RWPE2 (cell line): ENCODE results near the gene ENPP7.
"Not testable (repeated sequence)": the region's sequence is repeated elsewhere in the genome, so short reads cannot be mapped to it uniquely, and the experiment has no call there.

Source experiments
- ATAC-seq: fragments of 200-7000 bp; cut with Tn5 transposase; 3 replicates; pipeline ENCODE4 v1.9.1; 2021; ENCODE audit warnings: low read depth
- DNase-seq: peaks from one replicate; pipeline ENCODE4 v3.0.0-alpha.2; 2020; ENCODE audit warnings: low spot score
- H3K27ac ChIP-seq: fragments of 450-650 bp; 2 replicates; pipeline ENCODE4 v1.5.1; 2017; ENCODE audit warnings: mild to moderate bottlenecking; ENCODE audit not compliant: poor library complexity, severe bottlenecking
- H3K27me3 ChIP-seq: fragments of 250-450 bp; sonication (Bioruptor Pico); 2 replicates; pipeline ENCODE4 v1.5.1; 2021; ENCODE audit warnings: mild to moderate bottlenecking, moderate library complexity; ENCODE audit not compliant: insufficient read depth, poor library complexity, severe bottlenecking
- H3K36me3 ChIP-seq: fragments of 250-450 bp; sonication (Bioruptor Pico); 2 replicates; pipeline ENCODE4 v1.5.1; 2020; ENCODE audit warnings: low read depth, mild to moderate bottlenecking, moderate library complexity
- H3K4me1 ChIP-seq: fragments of 250-450 bp; sonication (Bioruptor Pico); 2 replicates; pipeline ENCODE4 v1.5.1; 2021; ENCODE audit warnings: mild to moderate bottlenecking, moderate library complexity; ENCODE audit not compliant: insufficient read depth, poor library complexity, severe bottlenecking
- H3K4me3 ChIP-seq: fragments of 250-450 bp; sonication (Bioruptor Pico); 2 replicates; pipeline ENCODE4 v1.5.1; 2021; ENCODE audit warnings: mild to moderate bottlenecking, moderate library complexity; ENCODE audit not compliant: severe bottlenecking
- H3K9me3 ChIP-seq: fragments of 250-450 bp; sonication (Bioruptor Pico); 2 replicates; pipeline ENCODE4 v1.5.1; 2021; ENCODE audit warnings: mild to moderate bottlenecking, moderate library complexity; ENCODE audit not compliant: severe bottlenecking
- CTCF ChIP-seq: fragments of 450-650 bp; IDR thresholded peaks from one replicate; pipeline ENCODE4 v1.5.1; 2017; ENCODE audit warnings: mild to moderate bottlenecking, moderate library complexity; ENCODE audit not compliant: poor library complexity, severe bottlenecking

The ENPP7 gene

GRCh38 chr17:79752175-79752574 is 21.4 kb downstream of the ENPP7 start:
- H3K27me3 ChIP-seq, result peaks cover 35% of the 10 kb centered on the region
- DNase-seq, result no peak

GRCh38 chr17:79754370-79754769 is 23.6 kb downstream of the ENPP7 start:
- Histone ChIP-seq H3K9me3 (no peaks in the 10 kb centered on the region), H3K36me3 (no peaks in the 10 kb centered on the region), H3K27me3 (peaks cover 14% of the 10 kb centered on the region), H3K4me3 (no peak overlapping the region), H3K27ac (no peak overlapping the region), H3K4me1 (no peaks in the 10 kb centered on the region)
- no peak for TF ChIP-seq CTCF
- ATAC-seq, result no peak
- no peak for DNase-seq

More at GRCh38 chr17:79752175-79752574, 21.4 kb downstream of the ENPP7 start:
- Histone ChIP-seq H3K4me3 (no peak overlapping the region), H3K9me3 (no peaks in the 10 kb centered on the region), H3K36me3 (no peaks in the 10 kb centered on the region), H3K27ac (no peak overlapping the region), H3K4me1 (no peaks in the 10 kb centered on the region)
- no peak for ATAC-seq
- TF ChIP-seq CTCF, result no peak

GRCh38 chr17:79754903-79755302 is 24.2 kb downstream of the ENPP7 start:
- H3K9me3 ChIP-seq, H3K4me1 ChIP-seq, H3K4me3 ChIP-seq, H3K27me3 ChIP-seq, H3K27ac ChIP-seq, ATAC-seq, DNase-seq, H3K36me3 ChIP-seq: not testable (repeated sequence)

- H3K4me1 ChIP-seq, result no peaks in the 10 kb centered on the region
- ATAC-seq, result no peak
- H3K4me3 ChIP-seq, result no peak overlapping the region
- peaks cover 5% of the 10 kb centered on the region for H3K27me3 ChIP-seq
- no peak overlapping the region for H3K27ac ChIP-seq
- no peak for DNase-seq
- no peak for TF ChIP-seq CTCF
- no peaks in the 10 kb centered on the region for H3K36me3 ChIP-seq
- H3K9me3 ChIP-seq, result no peaks in the 10 kb centered on the region
Measured at GRCh38 chr17:79755591-79755990, 24.8 kb downstream of the ENPP7 start.

GRCh38 chr17:79757140-79757745 is 26.5 kb downstream of the ENPP7 start:
- Histone ChIP-seq H3K27ac (no peak overlapping the region), H3K9me3 (no peaks in the 10 kb centered on the region), H3K4me3 (no peak overlapping the region), H3K27me3 (no peaks in the 10 kb centered on the region), H3K4me1 (no peaks in the 10 kb centered on the region), H3K36me3 (no peaks in the 10 kb centered on the region)
- ATAC-seq (no peak), DNase-seq (no peak)
- no peak for TF ChIP-seq CTCF
